OCI-LY3 (cell line): ENCODE results near the gene CD8B.

Source experiments
- H2AFZ ChIP-seq: fragments of 200-600, 300-600 bp; shearing (Covaris generic); 2 replicates; pipeline ENCODE4 v1.6.0; 2014; ENCODE audit warnings: antibody characterized with exemption, low read depth, low read length
- H3K27ac ChIP-seq: fragments of 200-600, 300-600 bp; sonication (generic); 2 replicates; pipeline ENCODE4 v1.5.1; 2014; ENCODE audit warnings: mild to moderate bottlenecking, low read length, moderate library complexity, mixed read lengths
- H3K27me3 ChIP-seq: fragments of 200-600, 300-600 bp; sonication (generic); 2 replicates; pipeline ENCODE4 v1.6.1; 2014; ENCODE audit warnings: low read depth, low read length, mixed read lengths
- H3K36me3 ChIP-seq: fragments of 200-600, 300-600 bp; sonication (generic); replicated peaks from 2 replicates; pipeline ENCODE3; 2014; ENCODE audit warnings: low read depth, low read length, mixed read lengths
- H3K4me1 ChIP-seq: fragments of 300-600, 200-600 bp; sonication (generic); 2 replicates; pipeline ENCODE4 v1.6.1; 2014; ENCODE audit warnings: low read length, mixed read lengths
- H3K4me2 ChIP-seq: fragments of 200-600, 300-600 bp; sonication (generic); 2 replicates; pipeline ENCODE4 v1.6.1; 2014; ENCODE audit warnings: low read length, mixed read lengths
- H3K4me3 ChIP-seq: fragments of 300-600, 200-600 bp; sonication (generic); 2 replicates; pipeline ENCODE4 v1.5.1; 2014; ENCODE audit warnings: antibody characterized with exemption, mild to moderate bottlenecking, low read length, moderate library complexity
- H3K79me2 ChIP-seq: fragments of 300-600, 200-600 bp; shearing (Covaris generic); 2 replicates; pipeline ENCODE4 v1.6.1; 2014; ENCODE audit warnings: mild to moderate bottlenecking, low read length, mixed read lengths
- H3K9ac ChIP-seq: fragments of 300-600, 200-600 bp; shearing (Covaris generic); 2 replicates; pipeline ENCODE4 v1.6.0; 2014; ENCODE audit warnings: mild to moderate bottlenecking, low read length, moderate library complexity
- H3K9me3 ChIP-seq: fragments of 200-600, 300-600 bp; shearing (Covaris generic); 2 replicates; pipeline ENCODE4 v1.6.1; 2014; ENCODE audit warnings: low read length, mixed read lengths; ENCODE audit not compliant: insufficient read depth
- H4K20me1 ChIP-seq: fragments of 200-600, 300-600 bp; sonication (generic); 2 replicates; pipeline ENCODE4 v1.6.1; 2016; ENCODE audit warnings: low read length, mixed read lengths; ENCODE audit not compliant: insufficient read depth
- CTCF ChIP-seq: fragments of 200-600, 300-600 bp; sonication (generic); IDR thresholded peaks from 2 replicates; pipeline ENCODE4 v1.5.1; 2014; ENCODE audit warnings: antibody characterized with exemption, low read length, low read depth
- EZH2phosphoT487 ChIP-seq: fragments of 200-600 bp; shearing (Covaris generic); IDR thresholded peaks from 2 replicates; pipeline ENCODE4 v1.6.1; 2018; ENCODE audit warnings: antibody characterized with exemption, mixed run types, low read depth

Gene CD8B

GRCh38 chr2:86785456-86785855, 76.2 kb downstream of the CD8B start:
- no peak for TF ChIP-seq EZH2phosphoT487
- no peak for TF ChIP-seq CTCF
- Histone ChIP-seq H3K4me1 (peaks cover 40% of the 10 kb centered on the region), H3K9ac (no peak overlapping the region), H3K27me3 (peaks cover 6% of the 10 kb centered on the region), H2AFZ (no peak overlapping the region), H3K27ac (no peak overlapping the region), H3K4me3 (no peak overlapping the region), H3K9me3 (no peaks in the 10 kb centered on the region), H3K36me3 (no peaks in the 10 kb centered on the region), H4K20me1 (peaks cover 14% of the 10 kb centered on the region; the same call in 1 of the 2 replicates), H3K4me2 (no peak overlapping the region), H3K79me2 (no peaks in the 10 kb centered on the region)

- peak overlapping the region; percentile 60 for H3K4me3 ChIP-seq
- H3K79me2 ChIP-seq: no peaks in the 10 kb centered on the region
- no peaks in the 10 kb centered on the region for H3K9me3 ChIP-seq
- no peak for TF ChIP-seq EZH2phosphoT487
- no peak for TF ChIP-seq CTCF
- H3K27ac ChIP-seq: peak overlapping the region; percentile 59
- peak overlapping the region; percentile 3; the same call in 1 of the 2 replicates for H3K9ac ChIP-seq
- peaks cover 17% of the 10 kb centered on the region; the same call in 1 of the 2 replicates for H4K20me1 ChIP-seq
- H3K4me2 ChIP-seq: peak overlapping the region; percentile 70
- peaks cover 46% of the 10 kb centered on the region for H3K4me1 ChIP-seq
- H3K27me3 ChIP-seq: peaks cover 6% of the 10 kb centered on the region
- no peak overlapping the region for H2AFZ ChIP-seq
- no peaks in the 10 kb centered on the region for H3K36me3 ChIP-seq
These were observed 77.9 kb downstream of the CD8B start for GRCh38 chr2:86783615-86784339.

GRCh38 chr2:86782748-86783147, 78.9 kb downstream of the CD8B start:
- Histone ChIP-seq H3K27ac (no peak overlapping the region), H3K27me3 (peaks cover 6% of the 10 kb centered on the region; the same call in 1 of the 2 replicates), H3K36me3 (no peaks in the 10 kb centered on the region), H3K9ac (no peak overlapping the region), H2AFZ (no peak overlapping the region), H3K79me2 (no peaks in the 10 kb centered on the region), H3K4me1 (peaks cover 46% of the 10 kb centered on the region), H3K4me2 (peak overlapping the region; percentile 64; the same call in 1 of the 2 replicates), H4K20me1 (peaks cover 17% of the 10 kb centered on the region; the same call in 1 of the 2 replicates), H3K9me3 (no peaks in the 10 kb centered on the region), H3K4me3 (no peak overlapping the region)
- TF ChIP-seq EZH2phosphoT487 (no peak), CTCF (no peak)

- no peak overlapping the region for H2AFZ ChIP-seq
- no peaks in the 10 kb centered on the region for H3K9me3 ChIP-seq
- H3K4me2 ChIP-seq: peak overlapping the region; percentile 56
- no peaks in the 10 kb centered on the region for H3K79me2 ChIP-seq
- H3K27ac ChIP-seq: no peak overlapping the region
- H3K9ac ChIP-seq: no peak overlapping the region
- H3K36me3 ChIP-seq: peaks cover 6% of the 10 kb centered on the region
- H3K27me3 ChIP-seq: no peaks in the 10 kb centered on the region
- H3K4me1 ChIP-seq: peaks cover 46% of the 10 kb centered on the region
- TF ChIP-seq CTCF (no peak), EZH2phosphoT487 (no peak)
- peaks cover 17% of the 10 kb centered on the region for H4K20me1 ChIP-seq
- no peak overlapping the region for H3K4me3 ChIP-seq
These were observed 80.3 kb downstream of the CD8B start for GRCh38 chr2:86781363-86781762.
